Measurements from ENCODE around the gene MARK2.

The MARK2 gene

GRCh38 chr11:63826471-63827190 lies 12.3 kb upstream of the MARK2 start:
- DNase-seq (ENCODE audit: low read depth), result no peak
- H3K4me3 ChIP-seq (ENCODE audit: low read depth, low read length), result no peak overlapping the region

DNA sequence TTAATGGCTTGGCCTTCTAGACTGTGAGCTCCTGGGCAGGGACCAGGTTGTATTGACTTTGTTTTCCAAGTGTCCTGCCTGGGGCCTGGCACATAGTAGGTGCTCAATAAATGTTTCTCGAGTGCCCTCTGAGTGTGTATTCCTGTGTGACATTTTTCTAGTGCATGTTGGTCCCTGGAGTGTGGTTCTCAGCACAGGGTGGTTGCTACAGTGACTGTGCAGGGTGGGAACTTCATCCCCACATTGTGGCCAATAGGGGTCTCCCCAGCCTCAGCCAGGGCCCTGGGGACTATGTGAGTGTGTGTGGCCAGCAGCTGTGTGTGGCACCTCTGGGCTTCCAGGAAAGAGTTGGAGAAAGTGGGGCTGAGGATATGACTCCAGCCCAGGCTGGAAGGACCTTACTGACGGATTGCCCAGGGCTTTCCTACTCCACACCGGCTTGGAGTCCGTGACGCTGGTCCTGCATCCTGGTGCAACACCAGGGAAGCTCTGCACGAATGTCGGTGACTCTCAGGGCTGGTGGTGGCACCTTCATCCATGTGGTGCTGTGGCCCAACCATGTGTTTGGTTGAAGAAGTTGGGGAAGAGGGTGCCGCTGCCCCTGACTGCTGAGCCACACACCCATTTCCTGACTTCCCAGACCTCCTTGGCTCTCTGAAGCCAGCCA lies 9.0 kb upstream of the MARK2 start:
- DNase-seq (ENCODE audit: low read depth), result no peak
- H3K4me3 ChIP-seq (ENCODE audit: low read depth, low read length), result no peak overlapping the region

DNA sequence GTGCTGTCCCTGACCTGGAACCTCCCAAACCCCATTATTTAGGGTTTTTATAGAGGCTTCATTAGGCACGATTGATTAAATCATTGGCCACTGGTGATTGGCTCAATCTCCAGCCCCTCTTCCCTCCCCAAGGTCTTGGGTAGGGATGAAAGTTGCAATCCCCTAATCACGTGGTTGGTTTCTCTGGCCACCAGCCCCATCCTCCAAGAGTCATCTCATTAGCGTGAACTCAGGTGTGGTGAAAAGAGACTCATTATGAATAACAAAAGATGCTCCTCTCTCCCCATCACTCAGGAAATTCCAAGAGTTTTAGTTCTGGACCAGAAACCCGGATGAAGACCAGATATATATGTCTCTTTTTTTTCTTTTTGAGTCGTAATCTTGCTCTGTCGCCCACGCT lies 7.6 kb upstream of the MARK2 start:
- no peak for DNase-seq (ENCODE audit: low read depth)
- no peak overlapping the region for H3K4me3 ChIP-seq (ENCODE audit: low read depth, low read length)

GRCh38 chr11:63832336-63832735 lies 6.6 kb upstream of the MARK2 start:
- H3K4me3 ChIP-seq (ENCODE audit: low read depth, low read length), result no peak overlapping the region
- DNase-seq (ENCODE audit: low read depth), result no peak

GRCh38 chr11:63833048-63833447 lies 5.9 kb upstream of the MARK2 start:
- H3K4me3 ChIP-seq (ENCODE audit: low read depth, low read length), result no peak overlapping the region
- DNase-seq (ENCODE audit: low read depth), result no peak

DNA sequence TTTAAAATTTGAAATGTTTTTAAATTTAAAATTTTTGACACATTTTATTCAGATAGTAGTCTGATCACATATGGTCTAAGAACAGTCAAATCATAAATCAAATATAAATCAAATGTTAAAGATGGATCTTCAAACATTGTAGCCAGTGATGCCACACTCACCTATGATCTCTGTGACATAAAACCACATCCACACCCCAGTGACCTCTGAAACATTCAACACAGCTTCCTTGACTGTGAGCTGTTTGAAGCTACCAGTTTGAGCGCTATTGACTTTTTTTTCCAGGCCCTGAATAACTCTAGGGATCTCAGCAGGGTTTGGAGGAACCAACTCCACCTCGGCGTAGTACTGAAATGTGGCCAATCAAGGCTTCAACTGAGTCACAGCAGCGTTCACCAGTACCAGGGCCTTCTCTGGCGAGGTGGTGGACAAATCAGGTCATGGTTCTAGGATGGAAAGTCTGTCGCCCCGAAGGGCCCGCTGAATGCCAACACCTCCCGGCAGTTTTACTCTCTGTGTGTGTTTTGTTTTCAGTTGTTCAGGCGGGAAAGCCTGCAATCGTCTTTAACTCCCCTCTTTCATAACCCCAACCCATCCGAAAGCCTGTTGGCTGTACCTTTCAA lies 4.3 kb upstream of the MARK2 start:
- no peak for DNase-seq (ENCODE audit: low read depth)
- no peak overlapping the region for H3K4me3 ChIP-seq (ENCODE audit: low read depth, low read length)

- H3K4me3 ChIP-seq (ENCODE audit: low read depth, low read length), result no peak overlapping the region
- DNase-seq (ENCODE audit: low read depth), result no peak
These were observed 3.8 kb upstream of the MARK2 start for GRCh38 chr11:63835158-63835545.

DNA sequence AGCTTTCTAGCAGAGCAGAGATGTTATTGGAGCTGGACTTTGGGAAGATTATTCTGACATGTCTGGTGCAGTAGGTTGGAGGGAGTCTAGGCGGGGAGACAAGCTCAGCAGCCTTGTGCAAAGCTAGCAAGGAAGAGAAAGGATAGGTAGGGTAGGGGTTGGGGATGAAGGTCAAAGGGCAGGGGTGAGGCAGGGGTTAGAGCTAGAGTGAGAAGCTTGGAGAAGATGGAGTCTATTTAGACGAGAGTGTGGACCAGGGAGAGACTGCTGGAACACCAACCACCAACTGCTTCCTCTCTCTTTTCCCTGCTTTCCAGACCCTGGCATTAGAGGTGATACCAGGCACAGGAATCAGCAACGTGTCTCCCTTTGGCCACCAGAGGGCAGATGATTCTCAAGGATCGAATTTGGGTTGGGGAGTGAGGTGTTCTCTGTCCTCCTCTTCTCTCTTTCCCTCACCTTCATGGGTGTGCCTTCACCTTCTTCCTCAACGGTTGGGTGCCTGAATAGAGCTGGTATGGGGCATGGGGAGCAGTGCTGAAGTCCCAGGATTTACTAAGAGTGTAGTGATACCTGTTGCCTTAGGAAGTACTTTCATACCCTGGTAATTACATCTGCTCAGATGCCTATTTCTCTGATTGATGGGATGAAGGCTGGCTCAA lies 1.8 kb upstream of the MARK2 start:
- H3K4me3 ChIP-seq (ENCODE audit: low read depth, low read length), result no peak overlapping the region
- no peak for DNase-seq (ENCODE audit: low read depth)

DNA sequence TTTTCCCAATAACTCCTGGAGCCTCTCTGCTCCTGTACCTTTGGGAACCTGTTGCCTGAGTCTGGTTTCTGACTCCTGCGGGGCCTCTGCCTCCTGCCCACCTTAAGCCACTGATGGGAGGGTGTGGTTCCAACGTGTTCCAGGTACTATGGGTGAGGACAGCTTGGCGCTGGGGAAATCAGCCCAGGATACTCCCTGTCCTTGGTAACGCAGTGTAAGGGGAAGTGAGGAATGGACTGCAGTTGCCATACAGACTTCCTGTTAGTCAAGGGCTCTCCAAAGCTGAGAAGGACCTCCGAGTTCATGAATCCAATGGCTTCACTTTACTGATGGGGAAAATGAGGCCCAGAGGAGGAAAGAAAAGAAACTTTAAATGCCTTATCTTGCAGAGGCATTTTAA lies 1.2 kb upstream of the MARK2 start:
- no peak overlapping the region for H3K4me3 ChIP-seq (ENCODE audit: low read depth, low read length)
- DNase-seq (ENCODE audit: low read depth), result no peak

GRCh38 chr11:63838150-63838677 lies 696 bp upstream of the MARK2 start:
- no peak for DNase-seq (ENCODE audit: low read depth)
- H3K4me3 ChIP-seq (ENCODE audit: low read depth, low read length), result peak overlapping the region; percentile 28

DNA sequence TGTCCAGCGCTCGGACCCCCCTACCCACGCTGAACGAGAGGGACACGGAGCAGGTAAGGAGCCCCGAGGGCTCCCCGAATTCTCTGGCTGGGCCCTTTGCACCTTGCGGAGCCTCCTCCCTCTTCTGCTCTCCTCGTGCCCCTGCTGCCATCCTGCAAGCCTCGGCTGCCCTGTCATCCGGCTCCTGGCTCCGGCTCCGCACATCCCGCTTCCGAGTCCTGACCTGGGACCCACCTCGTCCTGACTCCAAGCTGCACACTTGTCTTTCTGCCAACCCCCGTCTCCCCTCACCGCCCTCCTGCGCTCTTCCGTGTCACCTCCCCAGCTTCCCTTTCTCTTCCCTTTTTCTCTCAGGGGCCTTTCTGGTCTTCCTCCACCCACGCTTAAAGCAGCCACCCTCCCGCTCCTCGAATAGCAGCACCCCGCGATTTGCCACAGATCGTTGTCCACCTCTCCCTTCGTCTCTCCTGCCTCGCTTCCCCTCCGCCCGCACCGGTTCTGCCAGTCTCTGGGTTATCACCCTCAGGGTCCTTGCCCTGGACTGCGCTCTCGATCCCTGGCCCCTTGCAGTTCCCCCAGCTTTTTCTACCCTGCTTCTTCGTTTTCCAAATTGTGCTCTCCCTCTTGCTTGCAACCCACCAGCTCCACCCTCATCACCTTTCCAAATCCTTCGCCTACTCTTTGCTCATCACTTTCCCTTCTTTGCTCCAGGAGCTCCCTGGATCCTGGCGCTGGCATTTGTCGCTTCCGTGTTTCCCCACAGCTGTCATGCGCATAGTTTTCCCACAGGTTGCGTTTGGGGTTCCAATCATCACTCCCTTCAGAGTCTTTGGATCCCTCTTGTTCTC lies 822 bp downstream of the MARK2 start:
- no peak for DNase-seq (ENCODE audit: low read depth)
- peak overlapping the region; percentile 94 for H3K4me3 ChIP-seq (ENCODE audit: low read depth, low read length)

GRCh38 chr11:63840356-63841060 lies 1.6 kb downstream of the MARK2 start:
- DNase-seq (ENCODE audit: low read depth), result no peak
- H3K4me3 ChIP-seq (ENCODE audit: low read depth, low read length), result peak overlapping the region; percentile 94

GRCh38 chr11:63841554-63841953 lies 2.6 kb downstream of the MARK2 start:
- DNase-seq (ENCODE audit: low read depth), result no peak
- H3K4me3 ChIP-seq (ENCODE audit: low read depth, low read length), result peak overlapping the region; percentile 94

- no peak for DNase-seq (ENCODE audit: low read depth)
- no peak overlapping the region for H3K4me3 ChIP-seq (ENCODE audit: low read depth, low read length)
These were observed 4.1 kb downstream of the MARK2 start for GRCh38 chr11:63843041-63843440.

GRCh38 chr11:63844836-63845235 lies 5.9 kb downstream of the MARK2 start:
- no peak for DNase-seq (ENCODE audit: low read depth)
- no peak overlapping the region for H3K4me3 ChIP-seq (ENCODE audit: low read depth, low read length)

DNA sequence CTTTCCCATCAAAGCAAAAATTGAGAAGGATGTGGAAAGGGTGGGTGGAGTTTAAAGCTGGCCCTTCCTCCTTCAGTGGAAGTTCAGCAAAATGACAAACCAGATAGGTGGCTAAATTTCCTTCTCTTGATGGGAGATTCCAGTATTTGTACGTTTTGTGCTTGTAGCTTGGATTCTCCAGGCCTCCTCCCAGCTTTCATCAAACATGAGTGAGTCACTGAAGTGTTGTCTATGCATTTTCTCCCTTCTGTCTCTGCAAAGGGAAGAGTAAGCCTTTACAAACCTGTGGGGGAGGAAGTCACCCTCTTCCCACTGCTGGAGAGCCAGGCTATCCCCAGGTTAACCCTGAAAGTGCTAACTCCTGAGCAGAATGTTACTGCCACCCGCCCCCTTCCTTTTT lies 6.4 kb downstream of the MARK2 start:
- peak; percentile 70 for DNase-seq (ENCODE audit: low read depth)
- no peak overlapping the region for H3K4me3 ChIP-seq (ENCODE audit: low read depth, low read length)

- no peak overlapping the region for H3K4me3 ChIP-seq (ENCODE audit: low read depth, low read length)
- DNase-seq (ENCODE audit: low read depth), result no peak
These were observed 7.0 kb downstream of the MARK2 start for GRCh38 chr11:63845911-63846310.

DNA sequence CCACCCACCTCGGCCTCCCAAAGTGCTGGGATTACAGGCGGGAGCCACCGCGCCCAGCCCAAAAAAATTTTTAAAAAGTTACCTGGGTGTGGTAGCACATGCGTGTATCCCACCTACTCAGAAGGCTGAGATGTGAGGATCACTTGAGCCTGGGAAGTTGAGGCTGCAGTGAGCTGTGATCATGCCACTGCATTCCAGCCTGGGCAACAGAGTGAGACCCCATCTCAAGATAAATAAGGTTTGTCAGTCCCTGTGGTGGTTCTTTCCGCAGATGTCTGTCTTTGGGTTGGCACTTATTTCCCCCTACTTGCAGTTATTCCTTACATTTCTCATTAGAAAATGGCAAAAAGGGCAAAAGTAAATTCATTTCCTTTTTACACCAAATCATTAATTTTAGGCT lies 8.0 kb downstream of the MARK2 start:
- no peak overlapping the region for H3K4me3 ChIP-seq (ENCODE audit: low read depth, low read length)
- DNase-seq (ENCODE audit: low read depth), result no peak

- DNase-seq (ENCODE audit: low read depth), result no peak
These were observed 8.5 kb downstream of the MARK2 start for GRCh38 chr11:63847363-63847762.

More at GRCh38 chr11:63847363-63847762, 8.5 kb downstream of the MARK2 start:
- no peak overlapping the region for H3K4me3 ChIP-seq (ENCODE audit: low read depth, low read length)

All from skeletal muscle cell (primary cell).